K562 (cell line): Measurements from ENCODE around the gene NEU3. TPM values are rescaled to one million over a fixed set of nuclear protein-coding genes. Genes with fewer than 3 reads are reported as not detected.
A peak's percentile ranks its signal among the peaks of the same experiment; 100 is the strongest.

Source experiments
- ATAC-seq: fragments of 200-7000 bp; cut with Tn5 transposase; 3 replicates; pipeline ENCODE4 v1.9.1; 2020; ENCODE audit warnings: moderate library complexity
- BruUV-seq: library from RNA; stranded (reverse); fragments of 400-500 nt; replicated peaks from 2 replicates; lab custom pipeline; 2021; lab: Mats Ljungman, UMichigan
- CTCF ChIA-PET: fragments of 300-600 bp; formaldehyde crosslinking; extraction: SDS; loops from one replicate; lab custom pipeline; 2021; ENCODE audit warnings: low intra/inter-chr PET ratio; lab: Yijun Ruan, JAX
- POLR2A ChIA-PET: fragments of 300-600, 350-650 bp; sonication (Branson Sonifier 250); formaldehyde crosslinking; extraction: SDS; loops from one replicate; lab custom pipeline; 2021; ENCODE audit warnings: antibody characterized with exemption, inconsistent platforms; lab: Yijun Ruan, JAX
- DNase-seq, 4 experiments: peaks; one replicate each; pipeline versions ENCODE4 v3.0.0 to v3.0.0-alpha.2; 2011 to 2018; ENCODE audit warnings: low spot score in 3 of 4, mixed read lengths in 3 of 4; ENCODE audit errors: extremely low read depth in 1 of 4
- FAIRE-seq: peaks from 2 replicates; lab custom pipeline; 2011; peaks lifted over from hg19 to GRCh38; lab: Jason Lieb, UNC
- H2AFZ ChIP-seq: 2 replicates; pipeline ENCODE4 v1.6.0; 2011; ENCODE audit warnings: low read depth, low read length, control low read depth, inconsistent platforms
- H3K27ac ChIP-seq: fragments of 200-600 bp; 3 replicates; pipeline ENCODE4 v1.8.0; 2011; ENCODE audit warnings: low read depth, mild to moderate bottlenecking, control low read depth, inconsistent platforms, low read length, moderate library complexity, mixed read lengths; ENCODE audit errors: extremely low read depth
- H3K27me3 ChIP-seq, 2 experiments: fragments of 300-600 bp in 1 of 2; 2 replicates in 1 of 2; 3 replicates in 1 of 2; pipeline versions ENCODE4 v1.6.0 to v1.8.0; 2011; ENCODE audit warnings: inconsistent platforms in 2 of 2, low read length in 2 of 2, mild to moderate bottlenecking in 1 of 2, mixed read lengths in 1 of 2, moderate library complexity in 1 of 2; ENCODE audit not compliant: control insufficient read depth in 2 of 2, insufficient read depth in 2 of 2
- H3K36me3 ChIP-seq: fragments of 300-600 bp; 3 replicates; pipeline ENCODE4 v1.8.0; 2011; ENCODE audit warnings: mild to moderate bottlenecking, low read length, inconsistent platforms; ENCODE audit not compliant: control insufficient read depth, insufficient read depth
- H3K4me1 ChIP-seq, 2 experiments: fragments of 200-600 bp in 1 of 2; replicated peaks in 1 of 2; 2 replicates in 1 of 2; 3 replicates in 1 of 2; pipeline versions ENCODE4 v1.5.1 to v1.8.0; 2011; ENCODE audit warnings: inconsistent platforms in 2 of 2, low read length in 2 of 2, mild to moderate bottlenecking in 1 of 2, mixed read lengths in 1 of 2, moderate library complexity in 1 of 2; ENCODE audit not compliant: control insufficient read depth in 2 of 2, insufficient read depth in 2 of 2
- H3K4me2 ChIP-seq: 2 replicates; pipeline ENCODE4 v1.6.1; 2011; ENCODE audit warnings: low read length, control low read depth, inconsistent platforms, mixed read lengths; ENCODE audit not compliant: insufficient read depth
- H3K4me3 ChIP-seq: fragments of 200-600 bp; sonication (generic), shearing (Covaris generic); 2 replicates; pipeline ENCODE4 v1.5.1; 2016; ENCODE audit warnings: control low read depth, inconsistent platforms
- H3K79me2 ChIP-seq: fragments of 200-600 bp; 3 replicates; pipeline ENCODE4 v1.8.0; 2011; ENCODE audit warnings: low read length, inconsistent platforms; ENCODE audit not compliant: control insufficient read depth, insufficient read depth
- H3K9ac ChIP-seq, 2 experiments: 2 replicates each; pipeline versions ENCODE4 v1.6.0 to v1.6.1; 2011; ENCODE audit warnings: low read depth in 2 of 2, low read length in 2 of 2, control low read depth in 1 of 2, inconsistent platforms in 1 of 2, mild to moderate bottlenecking in 1 of 2, mixed read lengths in 1 of 2; ENCODE audit not compliant: insufficient read depth in 1 of 2
- H3K9me1 ChIP-seq: one replicate; pipeline ENCODE4 v1.6.0; 2011; ENCODE audit warnings: inconsistent platforms, mild to moderate bottlenecking, low read length, moderate library complexity; ENCODE audit not compliant: control insufficient read depth, insufficient read depth
- H3K9me3 ChIP-seq: replicated peaks from 2 replicates; pipeline ENCODE4 v1.5.1; 2011; ENCODE audit warnings: low read depth, low read length, inconsistent platforms; ENCODE audit not compliant: control insufficient read depth, insufficient read depth
- H4K20me1 ChIP-seq: replicated peaks from 2 replicates; pipeline ENCODE4 v1.6.1; 2011; ENCODE audit warnings: low read length, inconsistent platforms, mixed read lengths; ENCODE audit not compliant: control insufficient read depth, insufficient read depth
- BCL6 ChIP-seq: fragments of 250-450 bp; sonication (Bioruptor Pico); IDR thresholded peaks from 2 replicates; pipeline ENCODE4 v1.4.0; 2020
- ELF1 ChIP-seq: fragments of 200-800 bp; sonication (Bioruptor generic); IDR thresholded peaks from 2 replicates; pipeline ENCODE4 v1.6.1; 2016; ENCODE audit warnings: missing genetic modification characterization, missing compliant biosample characterization
- HMG20B ChIP-seq: fragments of 250-450 bp; sonication (Bioruptor Pico); IDR thresholded peaks from 2 replicates; pipeline ENCODE4 v1.5.0; 2021; ENCODE audit warnings: mild to moderate bottlenecking
- LEF1 ChIP-seq: fragments of 450-650 bp; IDR thresholded peaks from 2 replicates; pipeline ENCODE4 v1.6.1; 2016; ENCODE audit warnings: mild to moderate bottlenecking
- NR1H2 ChIP-seq: sonication (generic); formaldehyde crosslinking; IDR thresholded peaks from 2 replicates; pipeline ENCODE4 v1.4.0; 2020; ENCODE audit warnings: mild to moderate bottlenecking, missing genetic modification reagents
- SAP30 ChIP-seq: fragments of 200-600 bp; sonication (generic); IDR thresholded peaks from 2 replicates; pipeline ENCODE4 v1.6.1; 2012; ENCODE audit warnings: borderline replicate concordance, low read depth, mild to moderate bottlenecking, moderate library complexity, low read length, control low read depth, inconsistent platforms; ENCODE audit not compliant: insufficient read depth, poor library complexity, severe bottlenecking
- STAT6 ChIP-seq: sonication (generic); formaldehyde crosslinking; IDR thresholded peaks from 2 replicates; pipeline ENCODE4 v1.8.1; 2023; ENCODE audit warnings: mild to moderate bottlenecking, missing genetic modification reagents
- TEAD1 ChIP-seq, 2 experiments: fragments of 450-650 bp in 1 of 2; sonication (generic) in 1 of 2; formaldehyde crosslinking; IDR thresholded peaks; 2 replicates each; pipeline versions ENCODE4 v1.4.0 to v1.8.0; 2020 to 2022; ENCODE audit warnings: mild to moderate bottlenecking in 2 of 2, missing genetic modification reagents in 1 of 2
- ZBED1 ChIP-seq: IDR thresholded peaks from 2 replicates; pipeline ENCODE4 v1.6.1; 2014
- ZNF146 ChIP-seq: IDR thresholded peaks from one replicate; pipeline ENCODE4 v1.6.1; 2018; ENCODE audit warnings: missing compliant biosample characterization; ENCODE audit not compliant: unreplicated experiment
- ZNF239 ChIP-seq: fragments of 250-450 bp; sonication (Bioruptor Pico); IDR thresholded peaks from 2 replicates; pipeline ENCODE4 v1.4.0; 2020; ENCODE audit warnings: mild to moderate bottlenecking
- ZNF253 ChIP-seq: fragments of 250-450 bp; sonication (Bioruptor Pico); conservative IDR thresholded peaks from 2 replicates; pipeline ENCODE4 v1.6.1; 2021; ENCODE audit warnings: mild to moderate bottlenecking
- ZNF551 ChIP-seq: fragments of 250-450 bp; sonication (Bioruptor Pico); IDR thresholded peaks from 2 replicates; pipeline ENCODE4 v1.5.0; 2021; ENCODE audit warnings: mild to moderate bottlenecking, moderate library complexity
- ZNF57 ChIP-seq: fragments of 450-650 bp; formaldehyde crosslinking; IDR thresholded peaks from 2 replicates; pipeline ENCODE4 v1.4.0; 2020; ENCODE audit warnings: mild to moderate bottlenecking, moderate library complexity
- ZNF586 ChIP-seq: fragments of 450-650 bp; formaldehyde crosslinking; conservative IDR thresholded peaks from 2 replicates; pipeline ENCODE4 v1.4.0; 2020; ENCODE audit warnings: mild to moderate bottlenecking, moderate library complexity
- ZNF75A ChIP-seq: fragments of 450-650 bp; formaldehyde crosslinking; IDR thresholded peaks from 2 replicates; pipeline ENCODE4 v1.4.0; 2020; ENCODE audit warnings: mild to moderate bottlenecking
- ZNF766 ChIP-seq: fragments of 200-800 bp; sonication (Bioruptor generic); conservative IDR thresholded peaks from 2 replicates; pipeline ENCODE4 v1.6.1; 2016; ENCODE audit warnings: missing genetic modification characterization, missing compliant biosample characterization
- WGBS: fragments of 100-300 bp; shearing (Covaris generic); methylation state at CpG from one replicate; pipeline ENCODE4 v1.1.6; 2016; ENCODE audit warnings: low coverage, mixed read lengths; ENCODE audit not compliant: insufficient coverage; ENCODE audit errors: missing lambda C conversion rate; 5-methylcytosine and 5-hydroxymethylcytosine counted together
- in situ Hi-C: fragments of 300-500 bp; cut with MboI; formaldehyde crosslinking; loops from 4 replicates; pipeline ENCODE4 v1.15.0; 2018; ENCODE audit warnings: inconsistent platforms, mixed read lengths
- intact Hi-C: fragments of 100-400 bp; cut with micrococcal nuclease; formaldehyde crosslinking; loops from 2 replicates; pipeline ENCODE4 v1.14.2; 2022
- polyA plus RNA-seq, 8 experiments: library from polyadenylated mRNA; depleted of rRNA in 4 of 8; stranded (reverse) in 5 of 8; unstranded in 3 of 8; fragments of >200 nt; fragmentation: Nextera tagmentation in 2 of 8; fragmentation: Illumina TruSeq in 1 of 8; extraction: Ambion mirVana in 2 of 8; extraction: Trizol in 1 of 8; gene quantifications; 2 replicates each; pipeline versions ENCODE4 v1.2.1 to v1.2.3, GENCODE V29; 2011 to 2014; ENCODE audit warnings: inconsistent platforms in 1 of 8, missing spikeins in 1 of 8
- total RNA-seq, 7 experiments: library from RNA; depleted of rRNA in 6 of 7; stranded (reverse); fragments of >200 nt in 6 of 7; fragmentation: Illumina TruSeq in 2 of 7; extraction: Trizol in 2 of 7; gene quantifications; 2 replicates each; pipeline versions ENCODE4 v1.2.1 to v1.2.3, GENCODE V29; 2011 to 2021; ENCODE audit warnings: low replicate concordance in 1 of 7

NEU3 gene
- total and polyA plus RNA-seq, 9 of the 15 experiments (the other 6 are each of a cell fraction or from before 2014, with no cell fraction given), result 6.2 to 41.3 (median 31.1) TPM

GRCh38 chr11:75032550-75032935, 43.8 kb downstream of the NEU3 start:
- 28% methylated on average over 3 of the region's 3 CpGs for WGBS
- CTCF ChIA-PET, result interaction anchor here (0.7 to 1.7 kb wide), 2 partner anchors 10 to 103 kb away, joined by 3 to 6 read pairs; no protein-coding TSS in a partner anchor

GRCh38 chr11:75033916-75034315, 45.2 kb downstream of the NEU3 start:
- BruUV-seq, result no TSS peak
- Histone ChIP-seq H3K4me3 (no peak overlapping the region), H2AFZ (no peak overlapping the region), H3K9ac (no peak overlapping the region; a peak in 1 of 4 replicates), H3K27ac (no peak overlapping the region), H3K9me3 (no peaks in the 10 kb centered on the region), H3K27me3 (no peaks in the 10 kb centered on the region), H4K20me1 (no peaks in the 10 kb centered on the region), H3K79me2 (no peaks in the 10 kb centered on the region), H3K4me2 (no peak overlapping the region), H3K9me1 (peaks cover 3% of the 10 kb centered on the region), H3K36me3 (no peaks in the 10 kb centered on the region), H3K4me1 (peaks cover 29 to 43% of the 10 kb centered on the region in 2 experiments)
- WGBS, result 68% methylated on average over 3 of the region's 3 CpGs
- CTCF ChIA-PET, result no interaction called here
- POLR2A ChIA-PET, result interaction anchor here (0.6 kb wide), 1 partner anchor 67 kb away, joined by 3 read pairs; no protein-coding TSS in a partner anchor
- FAIRE-seq, result no peak
- DNase-seq, result no peak
- intact Hi-C loops (no loop called here), in situ Hi-C loops (no loop called here)
- no peak for ATAC-seq
- no peak for TF ChIP-seq HMG20B (CRISPR knock-in tag)
- no peak for TF ChIP-seq LEF1
- no peak for TF ChIP-seq ELF1 (tag)
- no peak for TF ChIP-seq ZNF75A (CRISPR knock-in tag)
- TF ChIP-seq NR1H2 (CRISPR knock-in tag), result no peak
- no peak for TF ChIP-seq TEAD1 (CRISPR knock-in tag; IDR thresholded peaks at IDR 0.05)
- no peak for TF ChIP-seq SAP30
- TF ChIP-seq STAT6 (CRISPR knock-in tag), result no peak
- TF ChIP-seq ZNF146, result no peak
- no peak for TF ChIP-seq ZBED1
- no peak for TF ChIP-seq ZNF253

More at GRCh38 chr11:75032550-75032935, 43.8 kb downstream of the NEU3 start:
- Histone ChIP-seq H3K36me3 (no peaks in the 10 kb centered on the region), H3K4me3 (no peak overlapping the region), H4K20me1 (no peaks in the 10 kb centered on the region), H3K79me2 (no peaks in the 10 kb centered on the region), H3K9me1 (peaks cover 3% of the 10 kb centered on the region), H3K27me3 (no peaks in the 10 kb centered on the region), H3K9me3 (no peaks in the 10 kb centered on the region), H2AFZ (peak overlapping the region; percentile 48; the same call in 1 of the 2 replicates), H3K9ac (peak overlapping the region; percentile 11 to 77; a peak in 2 of 4 replicates), H3K4me1 (peaks cover 29 to 51% of the 10 kb centered on the region in 2 experiments), H3K27ac (no peak overlapping the region; the same call in 2 of the 3 replicates), H3K4me2 (no peak overlapping the region)
- no peak for DNase-seq
- no TSS peak for BruUV-seq
- no peak for ATAC-seq
- POLR2A ChIA-PET, result interaction anchor here (0.6 to 1.2 kb wide), 4 partner anchors 10 to 761 kb away, joined by 3 to 4 read pairs (median 3); no protein-coding TSS in a partner anchor
- intact Hi-C loops (no loop called here), in situ Hi-C loops (no loop called here)
- no peak for FAIRE-seq
- TF ChIP-seq BCL6 (CRISPR knock-in tag) (no peak), ZNF586 (CRISPR knock-in tag) (no peak), ZNF766 (no peak), ZNF239 (CRISPR knock-in tag) (peak; percentile 37; the same call in 1 of the 2 replicates), ZNF551 (CRISPR knock-in tag) (no peak), ZNF57 (CRISPR knock-in tag) (no peak)
